ENCODE data around the gene AKNAD1. TPM values are rescaled to one million over a fixed set of nuclear protein-coding genes. Genes with fewer than 3 reads are reported as not detected.

The AKNAD1 gene
- total and polyA plus RNA-seq, 2 of the 8 experiments (the other 6 are each of a cell fraction or from before 2014, with no cell fraction given) = not detected

- FAIRE-seq (peak; percentile 85), DNase-seq (ENCODE audit: low read depth in 1 of 2, low spot score in 2 of 2) (peak; percentile 60 to 87)
- Histone ChIP-seq H3K79me2 (ENCODE audit: control insufficient read depth in 1 of 2, insufficient read depth in 2 of 2, low read length in 2 of 2) (no peaks in the 10 kb centered on the region), H2BK5ac (ENCODE audit: low read depth, low read length) (no peak overlapping the region), H2BK15ac (ENCODE audit: low read length) (no peak overlapping the region), H3K56ac (replicated peaks; ENCODE audit: insufficient read length, low read depth, low read length) (no peak overlapping the region), H3K23ac (ENCODE audit: insufficient read length) (no peak overlapping the region), H3K9me3 (ENCODE audit: insufficient read depth in 2 of 2, low read depth in 1 of 2, low read length in 1 of 2) (no peaks in the 10 kb centered on the region), H3K27me3 (replicated peaks in 1 of 4; ENCODE audit: control insufficient read depth in 3 of 4, extremely low read depth in 1 of 4, insufficient read depth in 3 of 4, low read length in 3 of 4) (no peaks in the 10 kb centered on the region), H2BK12ac (ENCODE audit: low read depth, low read length) (peak overlapping the region; percentile 6; the same call in 1 of the 2 replicates), H4K20me1 (replicated peaks in 1 of 2; ENCODE audit: control insufficient read depth in 1 of 2, insufficient read depth in 2 of 2, low read length in 2 of 2) (no peaks in the 10 kb centered on the region), H3K4me1 (replicated peaks in 1 of 4; ENCODE audit: control insufficient read depth in 3 of 4, insufficient read depth in 4 of 4, low read length in 3 of 4) (peaks cover 0 to 3% (median 2%) of the 10 kb centered on the region in 4 experiments; a peak in 3 of 7 replicates), H3K9ac (replicated peaks in 1 of 4; ENCODE audit: extremely low read depth in 1 of 4, low read depth in 3 of 4, low read length in 3 of 4) (no peak overlapping the region), H3K79me1 (ENCODE audit: low read depth, low read length) (no peaks in the 10 kb centered on the region), H4K91ac (replicated peaks; ENCODE audit: insufficient read length, low read length) (no peak overlapping the region), H3K4me3 (ENCODE audit: extremely low read depth in 1 of 4, insufficient read depth in 2 of 4, low read depth in 3 of 4, low read length in 4 of 4) (no peak overlapping the region), H3K14ac (ENCODE audit: insufficient read length) (no peak overlapping the region), H3K36me3 (ENCODE audit: control insufficient read depth in 2 of 4, insufficient read depth in 4 of 4, low read length in 3 of 4) (no peaks in the 10 kb centered on the region), H3K18ac (ENCODE audit: extremely low read depth, low read length) (no peak overlapping the region), H2BK120ac (replicated peaks; ENCODE audit: low read depth, low read length) (no peak overlapping the region), H3K23me2 (ENCODE audit: low read depth, low read length) (no peaks in the 10 kb centered on the region), H2AK5ac (ENCODE audit: low read depth, low read length) (no peak overlapping the region), H2BK20ac (ENCODE audit: low read length) (no peak overlapping the region), H4K5ac (ENCODE audit: insufficient read length, low read depth, low read length) (no peak overlapping the region), H3K4ac (replicated peaks; ENCODE audit: insufficient read length, low read depth, low read length) (no peak overlapping the region), H3K27ac (ENCODE audit: low read depth, low read length) (no peak overlapping the region), H3K4me2 (ENCODE audit: insufficient read depth in 1 of 2, low read depth in 2 of 2, low read length in 2 of 2) (no peak overlapping the region), H2AFZ (ENCODE audit: low read length) (peak overlapping the region; percentile 81), H4K8ac (ENCODE audit: extremely low read depth, insufficient read depth, low read length) (no peak overlapping the region)
- CTCF ChIA-PET (ENCODE audit: partially characterized antibody) = interaction anchor here (0.6 to 12.5 kb wide), 28 partner anchors 8 to 436 kb away, joined by 3 to 160 read pairs (median 4); partner anchors contain the start of gene PRPF38B
- POLR2A ChIA-PET (ENCODE audit: partially characterized antibody) = interaction anchor here (0.7 to 1.5 kb wide), 5 partner anchors 14 to 136 kb away, joined by 3 to 5 read pairs (median 4); partner anchors contain the start of genes GPSM2 and PRPF38B
- WGBS, 2 experiments (ENCODE audit: extremely low coverage in 1 of 2, insufficient coverage in 1 of 2, insufficient read length in 1 of 2, insufficient replicate concordance in 2 of 2, low coverage in 1 of 2, low lambda C conversion rate in 2 of 2, missing lambda C conversion rate in 1 of 2) = 55% methylated on average over 12 of the region's 12 CpGs; no CpG with 5 or more reads in 1 of the 2 experiments
- TF ChIP-seq E2F6 (IDR thresholded peaks at IDR 0.05) = peak; percentile 48
- TF ChIP-seq JUND (IDR thresholded peaks at IDR 0.05; ENCODE audit: low read length) = 0 out of 2 replicates have a peak, but pooled peaks have one; percentile 9
- TF ChIP-seq RAD21 (IDR thresholded peaks at IDR 0.05 in 1 of 2, conservative IDR thresholded peaks at IDR 0.05 in 1 of 2; ENCODE audit: low read depth in 2 of 2, low read length in 2 of 2) = peak; percentile 75 to 82
- no peak for TF ChIP-seq USF2 (IDR thresholded peaks at IDR 0.05; ENCODE audit: low read length)
- 0 out of 2 replicates have a peak, but pooled peaks have one; percentile 30 for TF ChIP-seq TCF12 (IDR thresholded peaks at IDR 0.05; ENCODE audit: low read depth, low read length)
- TF ChIP-seq SRF (IDR thresholded peaks at IDR 0.05; ENCODE audit: low read depth, low read length) = no peak
Measured at GRCh38 chr1:108828074-108828961, 28.6 kb downstream of the AKNAD1 start.
